ENCODE results near the gene NPTX1. TPM values are rescaled to one million over a fixed set of nuclear protein-coding genes. Genes with fewer than 3 reads are reported as not detected.

The NPTX1 gene
- total and polyA plus RNA-seq, 9 of the 15 experiments (the other 6 are each of a cell fraction or from before 2014, with no cell fraction given) = 0.04 TPM; not detected in 8

DNA sequence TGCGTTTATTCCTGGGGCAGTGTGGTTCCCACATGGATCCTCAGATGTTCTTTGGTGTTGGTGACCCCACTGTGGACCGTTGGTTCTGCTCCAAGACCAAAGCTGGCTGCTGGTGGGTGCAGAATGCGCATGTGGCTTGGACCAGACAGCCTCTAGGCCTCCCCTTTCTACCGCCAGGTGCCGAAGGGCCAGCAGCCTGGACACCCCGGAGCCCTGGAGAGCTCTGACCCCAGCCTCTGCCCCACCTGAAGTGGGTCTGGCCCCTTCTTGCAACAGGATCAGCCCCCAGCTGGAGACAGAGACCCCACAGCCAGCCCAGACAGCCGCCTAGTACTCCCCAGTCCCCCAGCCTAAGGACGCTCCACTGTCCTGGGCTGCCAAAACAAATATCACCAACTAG lies 18.4 kb downstream of the NPTX1 start:
- H3K27me3 ChIP-seq (ENCODE audit: control insufficient read depth in 2 of 2, insufficient read depth in 2 of 2, low read length in 2 of 2) = peaks cover 18 to 39% of the 10 kb centered on the region in 2 experiments; a peak in 4 of 5 replicates
- no peak overlapping the region for H3K27ac ChIP-seq (ENCODE audit: extremely low read depth, low read depth, low read length)
- no peak overlapping the region for H3K4me2 ChIP-seq (ENCODE audit: insufficient read depth, low read length)
- CTCF ChIA-PET (ENCODE audit: low intra/inter-chr PET ratio) = no interaction called here
- no peaks in the 10 kb centered on the region for H3K9me1 ChIP-seq (ENCODE audit: control insufficient read depth, insufficient read depth, low read length)
- no peak overlapping the region for H3K4me3 ChIP-seq
- intact Hi-C loops (cut with micrococcal nuclease) = no loop called here
- H4K20me1 ChIP-seq (replicated peaks; ENCODE audit: control insufficient read depth, insufficient read depth, low read length) = peaks cover 8% of the 10 kb centered on the region; the same call in 1 of the 2 replicates
- in situ Hi-C loops (cut with MboI) = no loop called here
- no peak for TF ChIP-seq KDM1A (IDR thresholded peaks at IDR 0.05)
- no peak for TF ChIP-seq ZNF316 (IDR thresholded peaks at IDR 0.05)
- no peak for TF ChIP-seq ZNF384 (IDR thresholded peaks at IDR 0.05; ENCODE audit: low read depth, low read length)
- TF ChIP-seq XRCC3 (IDR thresholded peaks at IDR 0.05) = no peak
- TF ChIP-seq JUND (IDR thresholded peaks at IDR 0.05; ENCODE audit: borderline replicate concordance, low read depth, low read length) = no peak
- no peak for TF ChIP-seq JUND (tag; IDR thresholded peaks at IDR 0.05; ENCODE audit: borderline replicate concordance, low read depth, low read length)
- TF ChIP-seq SRSF1 (IDR thresholded peaks at IDR 0.05; ENCODE audit: low read depth, low read length) = no peak
- no peak for TF ChIP-seq SIN3A (IDR thresholded peaks at IDR 0.05; ENCODE audit: borderline replicate concordance in 2 of 2, control insufficient read depth in 1 of 2, low read depth in 2 of 2, low read length in 2 of 2)
- TF ChIP-seq CBX2 (IDR thresholded peaks at IDR 0.05; ENCODE audit: insufficient read depth, low read length, poor library complexity, severe bottlenecking) = no peak
- TF ChIP-seq MECOM (CRISPR knock-in tag; IDR thresholded peaks at IDR 0.05) = no peak
- TF ChIP-seq ZNF589 (CRISPR knock-in tag; IDR thresholded peaks at IDR 0.05; ENCODE audit: low read depth) = no peak
- TF ChIP-seq SMAD4 (CRISPR knock-in tag; conservative IDR thresholded peaks at IDR 0.05) = no peak
- no peak for TF ChIP-seq ELK3 (CRISPR knock-in tag; IDR thresholded peaks at IDR 0.05)
- no peak for TF ChIP-seq SOX6 (IDR thresholded peaks at IDR 0.05)
- TF ChIP-seq NFYB (IDR thresholded peaks at IDR 0.05; ENCODE audit: extremely low read depth, insufficient read length) = no peak
- TF ChIP-seq ELF2 (CRISPR knock-in tag; IDR thresholded peaks at IDR 0.05) = no peak
- TF ChIP-seq, protein P1, sequence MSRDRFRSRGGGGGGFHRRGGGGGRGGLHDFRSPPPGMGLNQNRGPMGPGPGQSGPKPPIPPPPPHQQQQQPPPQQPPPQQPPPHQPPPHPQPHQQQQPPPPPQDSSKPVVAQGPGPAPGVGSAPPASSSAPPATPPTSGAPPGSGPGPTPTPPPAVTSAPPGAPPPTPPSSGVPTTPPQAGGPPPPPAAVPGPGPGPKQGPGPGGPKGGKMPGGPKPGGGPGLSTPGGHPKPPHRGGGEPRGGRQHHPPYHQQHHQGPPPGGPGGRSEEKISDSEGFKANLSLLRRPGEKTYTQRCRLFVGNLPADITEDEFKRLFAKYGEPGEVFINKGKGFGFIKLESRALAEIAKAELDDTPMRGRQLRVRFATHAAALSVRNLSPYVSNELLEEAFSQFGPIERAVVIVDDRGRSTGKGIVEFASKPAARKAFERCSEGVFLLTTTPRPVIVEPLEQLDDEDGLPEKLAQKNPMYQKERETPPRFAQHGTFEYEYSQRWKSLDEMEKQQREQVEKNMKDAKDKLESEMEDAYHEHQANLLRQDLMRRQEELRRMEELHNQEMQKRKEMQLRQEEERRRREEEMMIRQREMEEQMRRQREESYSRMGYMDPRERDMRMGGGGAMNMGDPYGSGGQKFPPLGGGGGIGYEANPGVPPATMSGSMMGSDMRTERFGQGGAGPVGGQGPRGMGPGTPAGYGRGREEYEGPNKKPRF (IDR thresholded peaks at IDR 0.05; ENCODE audit: low read depth, low read length) = no peak
- TF ChIP-seq ZNF311 (CRISPR knock-in tag; IDR thresholded peaks at IDR 0.05) = no peak
- no peak for TF ChIP-seq FOSL1 (tag; conservative IDR thresholded peaks at IDR 0.05)
- no peak for TF ChIP-seq ZNF354B (CRISPR knock-in tag; IDR thresholded peaks at IDR 0.05)
- no peak for TF ChIP-seq MBD1 (CRISPR knock-in tag; IDR thresholded peaks at IDR 0.05)
- no peak overlapping the region for H2AFZ ChIP-seq (ENCODE audit: low read depth, low read length)
- H3K79me2 ChIP-seq (ENCODE audit: control insufficient read depth, insufficient read depth, low read length) = peaks cover 3% of the 10 kb centered on the region; the same call in 2 of the 3 replicates
- FAIRE-seq (no peak), ATAC-seq (no peak), DNase-seq (ENCODE audit: extremely low read depth in 1 of 4, low spot score in 3 of 4) (no peak)
- peaks cover 36 to 50% of the 10 kb centered on the region in 2 experiments for H3K4me1 ChIP-seq (replicated peaks in 1 of 2; ENCODE audit: control insufficient read depth in 2 of 2, insufficient read depth in 2 of 2, low read length in 2 of 2)
- H3K9ac ChIP-seq (ENCODE audit: insufficient read depth in 1 of 2, low read depth in 2 of 2, low read length in 2 of 2) = no peak overlapping the region
- WGBS (ENCODE audit: insufficient coverage, low coverage, missing lambda C conversion rate) = 63% methylated on average over 5 of the region's 8 CpGs
- H3K9me3 ChIP-seq (replicated peaks; ENCODE audit: control insufficient read depth, insufficient read depth, low read depth, low read length) = no peaks in the 10 kb centered on the region
- no TSS peak for BruUV-seq (replicated peaks)
- no peaks in the 10 kb centered on the region for H3K36me3 ChIP-seq (ENCODE audit: control insufficient read depth, insufficient read depth, low read length)
- POLR2A ChIA-PET = no interaction called here
